H54 (cell line): ENCODE results near the gene INTS4.

Source experiments
- DNase-seq: peaks from one replicate; pipeline ENCODE4 v3.0.0; 2011; ENCODE audit warnings: low spot score, mixed read lengths; ENCODE audit not compliant: insufficient read length
- FAIRE-seq: peaks from 3 replicates; lab custom pipeline; 2011; peaks lifted over from hg19 to GRCh38; lab: Jason Lieb, UNC
- POLR2A ChIP-seq: IDR thresholded peaks from 2 replicates; pipeline ENCODE4 v1.6.1; 2011; ENCODE audit warnings: low read depth, mild to moderate bottlenecking, low read length

INTS4 gene

GRCh38 chr11:77842441-77843121 is 151.9 kb downstream of the INTS4 start:
- DNase-seq (no peak), FAIRE-seq (no peak)
- no peak for TF ChIP-seq POLR2A

GRCh38 chr11:77833302-77833701 is 161.2 kb downstream of the INTS4 start:
- no peak for DNase-seq
- TF ChIP-seq POLR2A: no peak
- FAIRE-seq: no peak

- no peak for FAIRE-seq
- no peak for DNase-seq
- no peak for TF ChIP-seq POLR2A
Measured at GRCh38 chr11:77828926-77829325, 165.5 kb downstream of the INTS4 start.
